Cardiac muscle cell (in vitro differentiated cells and primary cell): ENCODE results near the gene CACNB4. TPM values are rescaled to one million over a fixed set of nuclear protein-coding genes. Genes with fewer than 3 reads are reported as not detected.

Experiments
- DNase-seq, 2 donors: peaks; one replicate each; pipeline versions ENCODE4 v3.0.0 to v3.0.0-alpha.2; 2010 to 2017; ENCODE audit warnings: low read depth in 1 of 2, low spot score in 1 of 2
- H3K27ac ChIP-seq: fragments of 200-600 bp; sonication (generic); 2 replicates; pipeline ENCODE4 v1.5.1; 2016
- H3K27me3 ChIP-seq: fragments of 200-600 bp; sonication (generic); 2 replicates; pipeline ENCODE4 v1.6.0; 2016; ENCODE audit warnings: control low read depth
- H3K36me3 ChIP-seq: fragments of 200-600 bp; sonication (generic); 2 replicates; pipeline ENCODE4 v1.5.1; 2016; ENCODE audit warnings: control low read depth
- H3K4me1 ChIP-seq: fragments of 200-600 bp; sonication (generic); 2 replicates; pipeline ENCODE4 v1.8.1; 2017; ENCODE audit warnings: low read depth, mild to moderate bottlenecking, mixed run types
- H3K4me3 ChIP-seq: fragments of 200-600 bp; sonication (generic); 2 replicates; pipeline ENCODE4 v1.5.1; 2016; ENCODE audit warnings: mild to moderate bottlenecking
- H3K9me3 ChIP-seq: fragments of 200-600 bp; sonication (generic); 2 replicates; pipeline ENCODE4 v1.5.1; 2017; ENCODE audit warnings: low read depth, mild to moderate bottlenecking, control low read depth
- CTCF ChIP-seq: IDR thresholded peaks from 2 replicates; pipeline ENCODE4 v1.5.1; 2012; ENCODE audit warnings: low read depth, mild to moderate bottlenecking, low read length
- polyA plus RNA-seq: library from polyadenylated mRNA; unstranded; fragments of >200 nt; fragmentation: Nextera tagmentation; extraction: Ambion mirVana; gene quantifications from 2 replicates; pipeline ENCODE4 v1.2.1, GENCODE V29; 2016
- total RNA-seq: library from RNA; depleted of rRNA; stranded (reverse); fragments of >200 nt; gene quantifications from 2 replicates; pipeline ENCODE4 v1.2.3, GENCODE V29; 2016

The CACNB4 gene
- total and polyA plus RNA-seq, 2 experiments from 2014 or later = 0.09 to 0.18 TPM

GRCh38 chr2:151853070-151853758, 245.6 kb downstream of the CACNB4 start:
- Histone ChIP-seq H3K36me3 (no peaks in the 10 kb centered on the region), H3K9me3 (no peaks in the 10 kb centered on the region), H3K27ac (no peak overlapping the region), H3K4me1 (peaks cover 10% of the 10 kb centered on the region), H3K4me3 (no peak overlapping the region), H3K27me3 (no peaks in the 10 kb centered on the region)
- no peak for DNase-seq
- no peak for TF ChIP-seq CTCF

- DNase-seq = no peak
- H3K9me3 ChIP-seq = no peaks in the 10 kb centered on the region
- H3K4me3 ChIP-seq = no peak overlapping the region
- no peaks in the 10 kb centered on the region for H3K27me3 ChIP-seq
- H3K27ac ChIP-seq = no peak overlapping the region
- H3K4me1 ChIP-seq = peaks cover 10% of the 10 kb centered on the region
- TF ChIP-seq CTCF = no peak
- H3K36me3 ChIP-seq = no peaks in the 10 kb centered on the region
Observed at GRCh38 chr2:151852260-151853069, 246.4 kb downstream of the CACNB4 start.

- peak in 1 of 2 donors; percentile 67 for DNase-seq
- TF ChIP-seq CTCF = no peak
Observed at GRCh38 chr2:151851761-151852160, 247.1 kb downstream of the CACNB4 start.

GRCh38 chr2:151849413-151850010, 249.3 kb downstream of the CACNB4 start:
- no peak for DNase-seq
- Histone ChIP-seq H3K27ac (no peak overlapping the region), H3K9me3 (no peaks in the 10 kb centered on the region), H3K4me3 (no peak overlapping the region), H3K27me3 (no peaks in the 10 kb centered on the region), H3K36me3 (no peaks in the 10 kb centered on the region), H3K4me1 (peaks cover 12% of the 10 kb centered on the region)
- no peak for TF ChIP-seq CTCF

More at GRCh38 chr2:151851761-151852160, 247.1 kb downstream of the CACNB4 start:
- Histone ChIP-seq H3K4me1 (peaks cover 10% of the 10 kb centered on the region), H3K9me3 (no peaks in the 10 kb centered on the region), H3K27me3 (no peaks in the 10 kb centered on the region), H3K36me3 (no peaks in the 10 kb centered on the region), H3K27ac (no peak overlapping the region), H3K4me3 (no peak overlapping the region)

GRCh38 chr2:151845884-151846283, 253.0 kb downstream of the CACNB4 start:
- no peak for TF ChIP-seq CTCF
- no peaks in the 10 kb centered on the region for H3K27me3 ChIP-seq
- peaks cover 8% of the 10 kb centered on the region for H3K4me1 ChIP-seq
- H3K36me3 ChIP-seq = no peaks in the 10 kb centered on the region
- H3K4me3 ChIP-seq = no peak overlapping the region
- DNase-seq = no peak
- no peaks in the 10 kb centered on the region for H3K9me3 ChIP-seq
- H3K27ac ChIP-seq = no peak overlapping the region
